ENCODE results near the gene DHCR24. TPM values are rescaled to one million over a fixed set of nuclear protein-coding genes. Genes with fewer than 3 reads are reported as not detected.

DHCR24 gene
- total RNA-seq, 1 donor from 2014 or later: 149 TPM

DNA sequence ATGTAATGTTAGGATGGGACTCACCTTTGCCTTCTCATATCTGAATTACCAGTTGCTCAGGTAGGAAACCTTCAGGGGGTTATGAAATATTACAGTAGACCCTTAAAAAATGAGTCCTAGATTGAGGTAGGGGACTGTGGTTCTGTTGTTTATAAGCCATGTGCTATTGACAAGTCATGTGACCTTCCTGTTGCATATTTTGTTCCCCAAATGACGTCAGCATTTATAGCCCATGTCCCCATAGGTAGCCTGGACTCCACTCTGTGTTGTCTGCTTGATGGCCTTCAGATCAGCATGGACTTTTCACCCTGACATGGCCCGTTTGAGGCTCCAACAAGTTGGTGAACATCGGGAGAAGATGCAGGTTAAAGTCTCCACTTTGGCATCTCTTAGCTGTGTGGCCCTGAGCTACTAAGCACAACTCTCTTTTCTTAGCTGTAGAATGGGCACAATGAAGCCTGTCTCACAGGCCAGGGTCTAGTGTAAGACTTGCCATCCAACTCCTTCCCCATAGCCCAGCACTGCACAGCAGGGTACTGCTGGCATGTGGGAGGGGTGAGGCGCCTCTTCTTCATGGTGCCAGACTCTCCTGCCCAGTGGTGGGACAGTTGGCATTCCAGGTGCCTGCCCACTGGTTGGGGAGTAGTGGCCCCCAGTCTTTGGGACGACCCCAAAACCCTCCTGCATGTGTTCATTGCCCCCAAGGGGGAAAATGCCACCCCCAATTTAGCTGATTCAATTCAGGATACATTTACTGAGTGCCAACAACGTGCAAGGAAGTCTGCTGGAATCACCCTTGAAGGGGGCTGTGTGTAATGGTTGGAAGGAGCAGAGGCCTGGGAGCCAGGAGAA is 49.8 kb downstream of the DHCR24 start:
- H3K27me3 Mint-ChIP-seq: peaks cover 6% of the 10 kb centered on the region
- peak; percentile 39 for DNase-seq (ENCODE audit: extremely low spot score, unreplicated experiment)
- TF ChIP-seq, protein P1, sequence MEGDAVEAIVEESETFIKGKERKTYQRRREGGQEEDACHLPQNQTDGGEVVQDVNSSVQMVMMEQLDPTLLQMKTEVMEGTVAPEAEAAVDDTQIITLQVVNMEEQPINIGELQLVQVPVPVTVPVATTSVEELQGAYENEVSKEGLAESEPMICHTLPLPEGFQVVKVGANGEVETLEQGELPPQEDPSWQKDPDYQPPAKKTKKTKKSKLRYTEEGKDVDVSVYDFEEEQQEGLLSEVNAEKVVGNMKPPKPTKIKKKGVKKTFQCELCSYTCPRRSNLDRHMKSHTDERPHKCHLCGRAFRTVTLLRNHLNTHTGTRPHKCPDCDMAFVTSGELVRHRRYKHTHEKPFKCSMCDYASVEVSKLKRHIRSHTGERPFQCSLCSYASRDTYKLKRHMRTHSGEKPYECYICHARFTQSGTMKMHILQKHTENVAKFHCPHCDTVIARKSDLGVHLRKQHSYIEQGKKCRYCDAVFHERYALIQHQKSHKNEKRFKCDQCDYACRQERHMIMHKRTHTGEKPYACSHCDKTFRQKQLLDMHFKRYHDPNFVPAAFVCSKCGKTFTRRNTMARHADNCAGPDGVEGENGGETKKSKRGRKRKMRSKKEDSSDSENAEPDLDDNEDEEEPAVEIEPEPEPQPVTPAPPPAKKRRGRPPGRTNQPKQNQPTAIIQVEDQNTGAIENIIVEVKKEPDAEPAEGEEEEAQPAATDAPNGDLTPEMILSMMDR (conservative IDR thresholded peaks at IDR 0.05): no peak
- H3K4me1 Mint-ChIP-seq (ENCODE audit: unreplicated experiment): no peaks in the 10 kb centered on the region
- no peak overlapping the region for H3K27ac Mint-ChIP-seq
- no peaks in the 10 kb centered on the region for H3K9me3 Mint-ChIP-seq
- no peaks in the 10 kb centered on the region for H3K36me3 Mint-ChIP-seq
- no peak overlapping the region for H3K4me3 Mint-ChIP-seq

DNA sequence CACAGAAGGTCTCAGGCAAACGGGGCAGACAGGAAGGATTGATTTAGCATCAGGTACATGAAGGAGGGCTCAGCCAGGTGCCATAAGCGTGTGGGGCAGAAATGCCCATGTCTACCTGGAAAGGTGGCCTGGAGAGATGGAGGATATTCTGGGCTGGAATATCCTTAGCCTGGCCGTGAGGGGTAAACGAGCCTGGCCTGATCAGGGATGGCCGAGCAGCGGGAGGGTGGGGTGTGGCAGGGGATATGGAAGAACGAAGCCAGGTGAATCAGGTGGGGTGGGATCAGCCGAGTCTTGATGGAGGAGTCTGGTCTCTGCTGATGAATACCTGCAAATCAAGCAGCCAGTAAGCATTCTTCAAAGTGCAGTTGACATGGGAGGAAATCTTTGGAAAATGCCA is 50.4 kb downstream of the DHCR24 start:
- Mint-ChIP-seq H3K4me3 (no peak overlapping the region), H3K9me3 (no peaks in the 10 kb centered on the region), H3K36me3 (no peaks in the 10 kb centered on the region), H3K4me1 (ENCODE audit: unreplicated experiment) (no peaks in the 10 kb centered on the region), H3K27ac (no peak overlapping the region), H3K27me3 (peaks cover 6% of the 10 kb centered on the region)
- TF ChIP-seq, protein P1 (conservative IDR thresholded peaks at IDR 0.05): no peak
- no peak for DNase-seq (ENCODE audit: extremely low spot score, unreplicated experiment)

DNA sequence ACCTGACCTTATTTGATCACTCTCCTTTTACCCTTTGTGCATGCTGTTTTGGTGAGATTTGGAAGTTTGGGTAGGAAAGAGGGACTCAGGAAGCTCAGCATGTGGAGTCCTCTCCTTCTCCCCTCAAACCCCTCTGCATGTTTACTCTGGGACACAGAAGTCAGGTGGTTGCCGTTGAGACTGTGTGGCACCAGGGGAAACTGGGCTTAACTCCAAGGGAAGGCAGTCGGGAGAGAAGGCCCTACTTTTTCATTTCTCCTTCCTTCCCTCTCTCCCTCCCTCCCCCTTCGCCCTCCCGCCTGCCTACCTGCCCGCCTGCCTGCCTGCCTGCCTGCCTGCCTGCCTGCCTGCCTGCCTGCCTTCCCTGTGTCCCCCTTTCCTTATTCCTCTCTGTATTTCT is 51.0 kb downstream of the DHCR24 start:
- Mint-ChIP-seq H3K36me3 (no peaks in the 10 kb centered on the region), H3K4me1 (ENCODE audit: unreplicated experiment) (no peaks in the 10 kb centered on the region), H3K9me3 (no peaks in the 10 kb centered on the region), H3K4me3 (no peak overlapping the region), H3K27me3 (peaks cover 6% of the 10 kb centered on the region), H3K27ac (no peak overlapping the region)
- TF ChIP-seq, protein P1 (conservative IDR thresholded peaks at IDR 0.05): no peak
- DNase-seq (ENCODE audit: extremely low spot score, unreplicated experiment): peak; percentile 27

DNA sequence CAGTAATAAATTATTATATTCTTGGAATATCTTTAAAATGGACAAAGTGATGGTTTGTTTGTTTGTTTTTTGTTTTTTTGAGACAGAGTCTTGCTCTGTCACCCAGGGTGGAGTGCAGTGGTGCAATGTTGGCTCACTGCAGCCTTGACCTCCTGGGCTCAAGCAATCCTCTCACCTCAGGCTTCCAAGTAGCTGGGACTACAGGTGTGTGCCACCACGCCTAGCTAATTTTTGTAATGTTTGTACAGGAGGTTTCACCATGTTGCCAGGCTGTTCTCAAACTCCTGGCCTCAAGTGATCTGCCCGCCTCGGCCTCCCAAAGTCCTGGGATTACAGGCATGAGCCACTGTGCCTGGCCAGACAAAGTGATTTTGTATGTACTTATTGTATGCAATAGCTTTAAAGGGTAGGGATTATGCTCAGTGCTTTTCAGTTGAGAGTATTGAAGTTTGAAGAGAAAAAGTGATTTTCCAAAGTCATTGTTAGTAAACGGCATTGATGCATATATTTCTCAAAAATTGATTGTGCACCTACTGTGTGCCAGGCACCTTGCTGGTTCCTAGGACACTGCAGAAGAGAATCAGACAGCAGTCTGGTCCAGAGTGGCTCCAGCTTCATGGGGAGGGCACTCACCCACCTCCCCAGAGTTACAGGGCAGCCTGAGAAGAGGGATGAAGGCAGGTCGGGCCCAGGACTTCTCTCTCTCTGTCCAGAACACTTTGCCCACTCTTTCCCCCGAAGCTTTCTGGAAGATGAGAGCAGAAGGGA is 51.7 kb downstream of the DHCR24 start:
- H3K9me3 Mint-ChIP-seq: no peaks in the 10 kb centered on the region
- TF ChIP-seq, protein P1 (conservative IDR thresholded peaks at IDR 0.05): no peak
- no peaks in the 10 kb centered on the region for H3K4me1 Mint-ChIP-seq (ENCODE audit: unreplicated experiment)
- H3K4me3 Mint-ChIP-seq: no peak overlapping the region
- peaks cover 10% of the 10 kb centered on the region for H3K27me3 Mint-ChIP-seq
- H3K36me3 Mint-ChIP-seq: no peaks in the 10 kb centered on the region
- H3K27ac Mint-ChIP-seq: no peak overlapping the region
- peak; percentile 44 for DNase-seq (ENCODE audit: extremely low spot score, unreplicated experiment)

DNA sequence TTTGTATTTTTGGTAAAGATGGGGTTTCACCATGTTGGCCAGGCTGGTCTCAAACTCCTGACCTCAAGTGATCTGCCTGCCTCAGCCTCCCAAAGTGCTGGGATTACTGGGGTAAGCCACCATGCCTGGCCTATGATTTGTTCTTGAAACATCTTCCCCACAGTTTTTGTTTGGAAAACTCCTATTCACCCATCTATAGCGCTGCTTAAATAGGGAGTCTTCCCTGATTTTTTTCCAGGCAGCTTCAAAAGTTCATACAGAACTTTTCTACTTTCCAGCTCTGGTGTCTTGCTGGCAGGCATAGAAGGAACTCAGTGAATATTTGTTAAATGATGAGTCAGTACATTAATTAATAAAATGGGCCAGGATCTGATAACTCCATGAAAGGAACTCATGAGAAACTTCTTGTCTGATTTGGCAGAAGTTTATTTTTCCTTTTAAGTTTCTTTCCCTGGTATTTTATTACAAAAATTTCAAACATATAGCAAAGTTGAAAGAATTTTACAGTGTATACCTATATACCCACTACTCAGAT is 52.9 kb downstream of the DHCR24 start:
- no peaks in the 10 kb centered on the region for H3K9me3 Mint-ChIP-seq
- H3K4me1 Mint-ChIP-seq (ENCODE audit: unreplicated experiment): no peaks in the 10 kb centered on the region
- no peaks in the 10 kb centered on the region for H3K36me3 Mint-ChIP-seq
- no peak overlapping the region for H3K4me3 Mint-ChIP-seq
- H3K27ac Mint-ChIP-seq: no peak overlapping the region
- TF ChIP-seq, protein P1 (conservative IDR thresholded peaks at IDR 0.05): no peak
- DNase-seq (ENCODE audit: extremely low spot score, unreplicated experiment): no peak
- H3K27me3 Mint-ChIP-seq: peaks cover 10% of the 10 kb centered on the region
